WTC11 (cell line): ENCODE results near the gene TRIM40. TPM values are rescaled to one million over a fixed set of nuclear protein-coding genes. Genes with fewer than 3 reads are reported as not detected.

ENCODE experiments used
- ATAC-seq: fragments of 200-7000 bp; cut with Tn5 transposase; 2 replicates; pipeline ENCODE4 v1.10.0; 2021; ENCODE audit warnings: mild to moderate bottlenecking, moderate library complexity
- CTCF ChIA-PET: fragments of 300-600 bp; sonication (Branson Sonifier 250); formaldehyde crosslinking; loops from one replicate; lab custom pipeline; 2021; ENCODE audit warnings: antibody characterized with exemption; lab: Charles Lee
- POLR2A ChIA-PET: fragments of 350-600 bp; sonication (Branson Sonifier 250); formaldehyde crosslinking; loops from one replicate; lab custom pipeline; 2021; ENCODE audit warnings: antibody characterized with exemption; lab: Charles Lee
- DNase-seq: peaks from one replicate; pipeline ENCODE4 v3.0.0; 2021; ENCODE audit warnings: low spot score
- H3K27ac Mint-ChIP-seq: 2 replicates; pipeline ENCODE4 v1.8.0; 2021; ENCODE audit warnings: mixed read lengths
- H3K27me3 Mint-ChIP-seq: 2 replicates; pipeline ENCODE4 v1.8.0; 2021; ENCODE audit warnings: low read depth, mild to moderate bottlenecking, moderate library complexity, mixed read lengths
- H3K36me3 Mint-ChIP-seq: 2 replicates; pipeline ENCODE4 v1.8.0; 2021; ENCODE audit warnings: mixed read lengths
- H3K4me1 Mint-ChIP-seq: 2 replicates; pipeline ENCODE4 v1.8.0; 2022; ENCODE audit warnings: mixed read lengths
- H3K4me3 Mint-ChIP-seq: 2 replicates; pipeline ENCODE4 v1.8.0; 2021; ENCODE audit warnings: mild to moderate bottlenecking, moderate library complexity, mixed read lengths
- H3K9me3 Mint-ChIP-seq: 2 replicates; pipeline ENCODE4 v1.8.0; 2021; ENCODE audit warnings: mixed read lengths
- FOXJ3 ChIP-seq: sonication (generic); formaldehyde crosslinking; IDR thresholded peaks from 2 replicates; pipeline ENCODE4 v1.9.0; 2021; ENCODE audit warnings: missing genetic modification reagents, mild to moderate bottlenecking, borderline replicate concordance
- GABPB1 ChIP-seq: sonication (generic); formaldehyde crosslinking; IDR thresholded peaks from 2 replicates; pipeline ENCODE4 v1.8.1; 2023; ENCODE audit warnings: mild to moderate bottlenecking, missing genetic modification reagents
- GRHL2 ChIP-seq: fragments of 250-450 bp; sonication (Bioruptor Pico); IDR thresholded peaks from 2 replicates; pipeline ENCODE4 v1.8.0; 2022; ENCODE audit warnings: mild to moderate bottlenecking, moderate library complexity; ENCODE audit not compliant: insufficient replicate concordance, severe bottlenecking
- GTF2I ChIP-seq: fragments of 250-450 bp; sonication (Bioruptor Pico); conservative IDR thresholded peaks from 2 replicates; pipeline ENCODE4 v1.4.0; 2021; ENCODE audit warnings: mild to moderate bottlenecking
- JUN ChIP-seq: sonication (generic); formaldehyde crosslinking; IDR thresholded peaks from 2 replicates; pipeline ENCODE4 v1.8.0; 2023; ENCODE audit warnings: mild to moderate bottlenecking, missing genetic modification reagents
- MXD4 ChIP-seq: fragments of 250-450 bp; sonication (Bioruptor Pico); IDR thresholded peaks from 2 replicates; pipeline ENCODE4 v1.8.0; 2021; ENCODE audit warnings: mild to moderate bottlenecking, moderate library complexity, borderline replicate concordance
- NR2C2 ChIP-seq: sonication (generic); formaldehyde crosslinking; IDR thresholded peaks from 2 replicates; pipeline ENCODE4 v1.8.0; 2022; ENCODE audit warnings: mild to moderate bottlenecking, missing genetic modification reagents
- NR3C1 ChIP-seq: sonication (generic); formaldehyde crosslinking; conservative IDR thresholded peaks from 2 replicates; pipeline ENCODE4 v1.8.1; 2023; ENCODE audit warnings: low read depth, mild to moderate bottlenecking, missing genetic modification reagents
- PRRX2 ChIP-seq: fragments of 250-450 bp; sonication (Bioruptor Pico); IDR thresholded peaks from 2 replicates; pipeline ENCODE4 v1.8.0; 2021; ENCODE audit warnings: mild to moderate bottlenecking
- RELA ChIP-seq: sonication (generic); formaldehyde crosslinking; IDR thresholded peaks from 2 replicates; pipeline ENCODE4 v1.8.1; 2022; ENCODE audit warnings: missing genetic modification reagents, mild to moderate bottlenecking, borderline replicate concordance
- RORB ChIP-seq: fragments of 250-450 bp; sonication (Bioruptor Pico); IDR thresholded peaks from 2 replicates; pipeline ENCODE4 v1.9.0; 2021; ENCODE audit warnings: mild to moderate bottlenecking
- SOX15 ChIP-seq: fragments of 250-450 bp; sonication (Bioruptor Pico); IDR thresholded peaks from 2 replicates; pipeline ENCODE4 v1.9.0; 2021; ENCODE audit warnings: mild to moderate bottlenecking
- SP1 ChIP-seq: sonication (generic); formaldehyde crosslinking; conservative IDR thresholded peaks from 2 replicates; pipeline ENCODE4 v1.8.1; 2022; ENCODE audit warnings: missing genetic modification reagents
- TCF7 ChIP-seq: sonication (generic); formaldehyde crosslinking; IDR thresholded peaks from 2 replicates; pipeline ENCODE4 v1.8.0; 2022; ENCODE audit warnings: mild to moderate bottlenecking, low read depth, missing genetic modification reagents, moderate library complexity
- TP53 ChIP-seq: sonication (generic); formaldehyde crosslinking; IDR thresholded peaks from 2 replicates; pipeline ENCODE4 v1.8.1; 2023; ENCODE audit warnings: mild to moderate bottlenecking, missing genetic modification reagents
- ZNF121 ChIP-seq: sonication (generic); formaldehyde crosslinking; IDR thresholded peaks from 2 replicates; pipeline ENCODE4 v1.8.0; 2023; ENCODE audit warnings: missing genetic modification reagents
- ZNF263 ChIP-seq: sonication (generic); formaldehyde crosslinking; IDR thresholded peaks from 2 replicates; pipeline ENCODE4 v1.8.1; 2022; ENCODE audit warnings: low read depth, mild to moderate bottlenecking, moderate library complexity, missing genetic modification reagents
- ZNF416 ChIP-seq: fragments of 250-450 bp; sonication (Bioruptor Pico); IDR thresholded peaks from 2 replicates; pipeline ENCODE4 v1.9.0; 2021; ENCODE audit warnings: mild to moderate bottlenecking, inconsistent platforms
- total RNA-seq: library from RNA; stranded (reverse); gene quantifications from 3 replicates; pipeline ENCODE4 v1.2.3, GENCODE V29; 2021
- TF ChIP-seq, protein P1 (sequence below): sonication (generic); formaldehyde crosslinking; conservative IDR thresholded peaks from 2 replicates; pipeline ENCODE4 v1.8.1; 2023; ENCODE audit warnings: mild to moderate bottlenecking, low read depth, missing genetic modification reagents, moderate library complexity
- TF ChIP-seq, protein P2 (sequence below): sonication (generic); formaldehyde crosslinking; IDR thresholded peaks from 2 replicates; pipeline ENCODE4 v1.8.1; 2023; ENCODE audit warnings: mild to moderate bottlenecking, missing genetic modification reagents, moderate library complexity
- TF ChIP-seq, protein P3 (sequence below): sonication (generic); formaldehyde crosslinking; IDR thresholded peaks from 2 replicates; pipeline ENCODE4 v1.8.1; 2022; ENCODE audit warnings: missing genetic modification reagents, borderline replicate concordance
- TF ChIP-seq, protein P4 (sequence below): sonication (generic); formaldehyde crosslinking; IDR thresholded peaks from 2 replicates; pipeline ENCODE4 v1.8.0; 2023; ENCODE audit warnings: missing genetic modification reagents

TRIM40 gene
- total RNA-seq, 1 experiment from 2014 or later: not detected

DNA sequence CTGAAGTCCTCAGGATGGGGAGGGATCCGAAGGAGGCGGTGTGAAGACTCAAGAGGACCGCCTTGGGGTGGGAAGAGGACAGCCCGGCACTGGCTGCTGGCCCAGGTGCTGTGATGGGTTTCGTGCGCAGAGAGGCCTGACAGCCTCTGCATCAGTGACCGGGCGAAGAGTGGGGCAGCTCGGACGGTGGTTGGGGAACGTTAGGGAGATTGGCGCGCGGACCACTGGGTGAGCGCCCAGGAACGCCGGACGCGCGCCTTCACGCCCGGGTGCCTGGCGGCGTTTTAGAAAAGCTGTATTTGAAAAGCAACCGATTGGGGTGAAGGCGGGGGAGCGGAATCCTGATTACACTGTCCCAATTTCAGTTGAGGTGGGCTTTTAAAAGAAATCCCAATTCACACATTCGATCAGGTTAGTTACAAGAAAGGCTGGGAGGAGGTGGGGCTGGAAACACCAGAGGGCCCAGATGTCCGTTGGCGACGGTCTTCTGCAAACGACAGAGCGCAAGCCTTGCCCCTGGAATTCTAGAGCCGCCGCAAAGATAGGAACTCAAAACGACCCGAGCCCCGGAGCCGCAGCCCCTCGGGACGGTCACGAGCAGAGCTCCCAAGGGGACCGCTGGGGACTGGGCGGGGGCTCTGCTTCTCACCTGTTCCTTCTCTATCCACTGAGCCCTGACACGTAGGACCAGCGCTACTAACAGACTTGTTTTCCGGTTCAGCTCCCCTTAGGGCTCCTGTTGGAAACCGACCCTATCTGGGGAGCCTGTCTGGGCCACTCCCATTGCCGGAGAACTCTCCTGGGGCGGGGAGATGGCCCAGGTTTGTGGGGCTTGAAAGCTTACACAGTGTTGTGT, 8.5 kb upstream of the TRIM40 start:
- peaks cover 75% of the 10 kb centered on the region for H3K27me3 Mint-ChIP-seq
- DNase-seq (peak; percentile 59), ATAC-seq (peak; percentile 77)
- no peaks in the 10 kb centered on the region for H3K9me3 Mint-ChIP-seq
- peak overlapping the region; percentile 90 for H3K4me3 Mint-ChIP-seq
- H3K4me1 Mint-ChIP-seq: peaks cover 17% of the 10 kb centered on the region
- no peaks in the 10 kb centered on the region for H3K36me3 Mint-ChIP-seq
- TF ChIP-seq NR2C2 (CRISPR knock-in tag) (no peak), JUN (CRISPR knock-in tag) (no peak), TCF7 (CRISPR knock-in tag) (no peak), TP53 (CRISPR knock-in tag) (no peak), SP1 (CRISPR knock-in tag) (no peak), RORB (CRISPR knock-in tag) (no peak)
- TF ChIP-seq, protein P1, sequence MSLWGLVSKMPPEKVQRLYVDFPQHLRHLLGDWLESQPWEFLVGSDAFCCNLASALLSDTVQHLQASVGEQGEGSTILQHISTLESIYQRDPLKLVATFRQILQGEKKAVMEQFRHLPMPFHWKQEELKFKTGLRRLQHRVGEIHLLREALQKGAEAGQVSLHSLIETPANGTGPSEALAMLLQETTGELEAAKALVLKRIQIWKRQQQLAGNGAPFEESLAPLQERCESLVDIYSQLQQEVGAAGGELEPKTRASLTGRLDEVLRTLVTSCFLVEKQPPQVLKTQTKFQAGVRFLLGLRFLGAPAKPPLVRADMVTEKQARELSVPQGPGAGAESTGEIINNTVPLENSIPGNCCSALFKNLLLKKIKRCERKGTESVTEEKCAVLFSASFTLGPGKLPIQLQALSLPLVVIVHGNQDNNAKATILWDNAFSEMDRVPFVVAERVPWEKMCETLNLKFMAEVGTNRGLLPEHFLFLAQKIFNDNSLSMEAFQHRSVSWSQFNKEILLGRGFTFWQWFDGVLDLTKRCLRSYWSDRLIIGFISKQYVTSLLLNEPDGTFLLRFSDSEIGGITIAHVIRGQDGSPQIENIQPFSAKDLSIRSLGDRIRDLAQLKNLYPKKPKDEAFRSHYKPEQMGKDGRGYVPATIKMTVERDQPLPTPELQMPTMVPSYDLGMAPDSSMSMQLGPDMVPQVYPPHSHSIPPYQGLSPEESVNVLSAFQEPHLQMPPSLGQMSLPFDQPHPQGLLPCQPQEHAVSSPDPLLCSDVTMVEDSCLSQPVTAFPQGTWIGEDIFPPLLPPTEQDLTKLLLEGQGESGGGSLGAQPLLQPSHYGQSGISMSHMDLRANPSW (CRISPR knock-in tag): no peak
- TF ChIP-seq, protein P2, sequence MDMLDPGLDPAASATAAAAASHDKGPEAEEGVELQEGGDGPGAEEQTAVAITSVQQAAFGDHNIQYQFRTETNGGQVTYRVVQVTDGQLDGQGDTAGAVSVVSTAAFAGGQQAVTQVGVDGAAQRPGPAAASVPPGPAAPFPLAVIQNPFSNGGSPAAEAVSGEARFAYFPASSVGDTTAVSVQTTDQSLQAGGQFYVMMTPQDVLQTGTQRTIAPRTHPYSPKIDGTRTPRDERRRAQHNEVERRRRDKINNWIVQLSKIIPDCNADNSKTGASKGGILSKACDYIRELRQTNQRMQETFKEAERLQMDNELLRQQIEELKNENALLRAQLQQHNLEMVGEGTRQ (CRISPR knock-in tag): no peak
- ChIA-PET POLR2A (interaction anchor here (0.8 kb wide), 1 partner anchor 163 kb away, joined by 3 read pairs; no protein-coding TSS in a partner anchor), CTCF (interaction anchor here (0.6 to 13.4 kb wide), 9 partner anchors 15 to 1252 kb away, joined by 3 to 389 read pairs (median 5); partner anchors contain the start of gene TRIM26)
- no peak overlapping the region for H3K27ac Mint-ChIP-seq

DNA sequence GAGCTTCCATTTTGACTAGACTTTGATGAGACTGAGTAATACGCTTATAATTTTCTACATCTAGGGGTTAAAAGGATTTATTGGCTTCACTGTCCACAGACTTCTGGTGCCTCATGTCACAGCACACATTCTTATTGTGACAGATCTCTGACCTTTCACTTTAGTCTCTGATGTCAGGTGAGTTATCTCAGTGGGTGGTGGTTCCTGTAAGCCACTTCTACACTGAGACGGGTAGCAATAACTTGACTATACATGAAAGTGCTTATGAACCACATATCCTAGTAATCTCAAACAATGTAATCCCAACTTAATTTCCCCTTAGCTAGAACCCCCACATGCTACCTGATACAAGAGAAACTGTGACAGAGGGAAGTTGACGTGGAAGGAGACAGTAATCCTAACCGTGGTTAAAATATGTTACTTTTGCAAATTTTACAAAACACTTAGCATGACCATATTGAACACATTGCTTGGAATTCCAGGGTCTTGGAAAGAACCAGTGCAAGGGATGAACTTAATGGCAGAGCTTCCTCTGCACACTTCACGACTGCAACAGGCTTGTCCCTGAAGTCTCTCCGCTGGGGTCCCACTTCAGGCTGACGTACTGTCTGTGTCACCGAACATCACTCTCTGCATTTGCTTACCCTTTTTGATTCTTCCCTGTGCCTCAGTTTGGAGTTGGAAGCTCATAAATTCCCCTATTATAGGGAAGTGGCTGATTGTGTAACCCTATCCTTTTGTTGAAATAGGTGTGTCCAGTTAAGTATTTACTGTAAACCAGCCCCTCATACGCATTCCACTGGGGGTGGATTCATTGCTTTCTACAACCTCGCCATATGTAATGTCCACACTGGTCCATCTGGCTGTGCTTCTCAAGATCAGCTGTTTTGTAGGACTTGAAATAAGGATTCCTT, 6.4 kb upstream of the TRIM40 start:
- TF ChIP-seq, protein P3, sequence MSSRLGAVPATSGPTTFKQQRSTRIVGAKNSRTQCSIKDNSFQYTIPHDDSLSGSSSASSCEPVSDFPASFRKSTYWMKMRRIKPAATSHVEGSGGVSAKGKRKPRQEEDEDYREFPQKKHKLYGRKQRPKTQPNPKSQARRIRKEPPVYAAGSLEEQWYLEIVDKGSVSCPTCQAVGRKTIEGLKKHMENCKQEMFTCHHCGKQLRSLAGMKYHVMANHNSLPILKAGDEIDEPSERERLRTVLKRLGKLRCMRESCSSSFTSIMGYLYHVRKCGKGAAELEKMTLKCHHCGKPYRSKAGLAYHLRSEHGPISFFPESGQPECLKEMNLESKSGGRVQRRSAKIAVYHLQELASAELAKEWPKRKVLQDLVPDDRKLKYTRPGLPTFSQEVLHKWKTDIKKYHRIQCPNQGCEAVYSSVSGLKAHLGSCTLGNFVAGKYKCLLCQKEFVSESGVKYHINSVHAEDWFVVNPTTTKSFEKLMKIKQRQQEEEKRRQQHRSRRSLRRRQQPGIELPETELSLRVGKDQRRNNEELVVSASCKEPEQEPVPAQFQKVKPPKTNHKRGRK: no peak
- no peaks in the 10 kb centered on the region for H3K36me3 Mint-ChIP-seq
- DNase-seq (no peak), ATAC-seq (no peak)
- H3K4me3 Mint-ChIP-seq: no peak overlapping the region
- CTCF ChIA-PET: interaction anchor here (1.2 to 13.4 kb wide), 4 partner anchors 8 to 25 kb away, joined by 4 to 389 read pairs (median 16); no protein-coding TSS in a partner anchor
- POLR2A ChIA-PET: no interaction called here
- H3K27ac Mint-ChIP-seq: no peak overlapping the region
- H3K9me3 Mint-ChIP-seq: no peaks in the 10 kb centered on the region
- peaks cover 17% of the 10 kb centered on the region for H3K4me1 Mint-ChIP-seq
- peaks cover 79% of the 10 kb centered on the region for H3K27me3 Mint-ChIP-seq

DNA sequence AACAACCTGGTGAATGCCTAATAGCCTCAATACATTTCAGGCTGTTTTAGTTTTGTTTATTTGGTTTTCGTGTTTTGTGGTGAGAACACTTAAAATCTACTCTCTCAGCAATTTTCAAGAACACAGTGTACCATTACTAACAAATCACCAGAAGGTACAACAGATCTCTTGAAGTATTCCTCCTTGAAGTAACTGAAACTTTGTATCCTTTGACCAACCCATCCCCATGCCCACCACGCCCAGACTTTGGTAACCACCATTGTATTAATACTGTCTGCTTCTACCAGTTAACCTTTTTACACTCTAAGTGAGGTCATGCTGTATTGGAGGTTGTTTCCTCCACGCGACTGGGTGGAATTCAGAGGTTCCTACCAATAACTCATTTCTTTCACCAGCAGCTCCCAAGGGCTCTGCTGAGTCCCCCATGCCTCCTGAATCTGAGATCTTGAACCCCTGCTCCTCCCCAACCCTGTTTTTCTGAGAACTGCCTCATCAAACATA, 5.7 kb upstream of the TRIM40 start:
- ATAC-seq (no peak), DNase-seq (no peak)
- ChIA-PET CTCF (interaction anchor here (0.8 to 13.4 kb wide), 14 partner anchors 9 to 278 kb away, joined by 3 to 389 read pairs (median 5); partner anchors contain the start of gene TRIM39), POLR2A (interaction anchor here (1.1 kb wide), 1 partner anchor 27 kb away, joined by 3 read pairs; no protein-coding TSS in a partner anchor)
- Mint-ChIP-seq H3K4me3 (no peak overlapping the region), H3K36me3 (no peaks in the 10 kb centered on the region), H3K27me3 (peaks cover 78% of the 10 kb centered on the region), H3K4me1 (peaks cover 17% of the 10 kb centered on the region), H3K27ac (no peak overlapping the region), H3K9me3 (no peaks in the 10 kb centered on the region)
- TF ChIP-seq FOXJ3 (CRISPR knock-in tag) (no peak), PRRX2 (CRISPR knock-in tag) (no peak), MXD4 (CRISPR knock-in tag) (no peak), ZNF263 (CRISPR knock-in tag) (no peak), RELA (CRISPR knock-in tag) (no peak), ZNF416 (no peak), SOX15 (CRISPR knock-in tag) (no peak), GABPB1 (CRISPR knock-in tag) (no peak), GRHL2 (no peak), NR3C1 (no peak), ZNF121 (CRISPR knock-in tag) (no peak), GTF2I (no peak)
- TF ChIP-seq, protein P4, sequence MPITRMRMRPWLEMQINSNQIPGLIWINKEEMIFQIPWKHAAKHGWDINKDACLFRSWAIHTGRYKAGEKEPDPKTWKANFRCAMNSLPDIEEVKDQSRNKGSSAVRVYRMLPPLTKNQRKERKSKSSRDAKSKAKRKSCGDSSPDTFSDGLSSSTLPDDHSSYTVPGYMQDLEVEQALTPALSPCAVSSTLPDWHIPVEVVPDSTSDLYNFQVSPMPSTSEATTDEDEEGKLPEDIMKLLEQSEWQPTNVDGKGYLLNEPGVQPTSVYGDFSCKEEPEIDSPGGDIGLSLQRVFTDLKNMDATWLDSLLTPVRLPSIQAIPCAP (CRISPR knock-in tag): no peak
